HG03039 (cell line): ENCODE results near the gene HEPACAM2.

Experiments
- ATAC-seq: cut with Tn5 transposase; IDR thresholded peaks from one replicate; pipeline ENCODE4 v1.9.1; 2021; ENCODE audit warnings: mild to moderate bottlenecking, moderate library complexity; ENCODE audit not compliant: unreplicated experiment

The HEPACAM2 gene

DNA sequence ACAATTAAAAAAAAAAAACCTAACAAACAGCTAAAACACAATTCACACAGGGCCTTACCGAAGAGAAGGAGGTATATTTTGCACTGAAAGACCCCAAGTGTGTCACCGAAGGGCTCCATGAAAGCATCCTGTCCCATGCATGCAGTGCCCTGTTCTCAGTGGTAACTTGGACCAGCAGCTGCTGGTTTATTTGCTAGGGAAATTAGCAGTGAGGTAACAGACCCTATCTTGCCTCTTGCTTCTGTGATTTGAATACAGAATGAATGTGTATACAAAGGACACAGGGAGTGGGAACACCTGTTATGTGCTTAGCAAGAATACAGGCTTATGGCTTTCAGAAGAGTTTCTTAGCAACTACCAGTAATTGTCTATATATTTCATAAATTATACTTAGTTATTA lies at the start of gene HEPACAM2:
Gene HEPACAM2, minus strand, starts transcription at position 160 of the 400 bp plus-strand sequence.
- ATAC-seq = no peak

DNA sequence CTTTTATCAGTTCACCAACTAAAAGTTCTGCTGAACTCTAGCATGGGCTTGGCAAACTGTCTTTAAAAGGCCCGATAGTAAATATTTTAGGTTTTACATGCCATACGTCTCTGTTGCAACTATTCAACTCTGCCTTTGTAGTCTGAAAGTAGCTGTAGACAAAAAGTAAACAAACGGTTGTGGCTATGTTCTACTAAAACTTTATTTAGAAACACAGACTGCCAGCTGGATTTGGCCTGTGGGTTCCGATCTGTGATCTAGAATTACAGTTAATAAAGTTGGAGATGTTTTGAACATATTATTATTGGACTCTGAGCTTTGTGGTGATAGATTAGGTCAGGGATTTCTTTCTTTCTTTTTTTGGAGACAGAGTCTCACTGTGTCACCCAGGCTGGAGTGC lies 39.0 kb upstream of the HEPACAM2 start:
- ATAC-seq = no peak

DNA sequence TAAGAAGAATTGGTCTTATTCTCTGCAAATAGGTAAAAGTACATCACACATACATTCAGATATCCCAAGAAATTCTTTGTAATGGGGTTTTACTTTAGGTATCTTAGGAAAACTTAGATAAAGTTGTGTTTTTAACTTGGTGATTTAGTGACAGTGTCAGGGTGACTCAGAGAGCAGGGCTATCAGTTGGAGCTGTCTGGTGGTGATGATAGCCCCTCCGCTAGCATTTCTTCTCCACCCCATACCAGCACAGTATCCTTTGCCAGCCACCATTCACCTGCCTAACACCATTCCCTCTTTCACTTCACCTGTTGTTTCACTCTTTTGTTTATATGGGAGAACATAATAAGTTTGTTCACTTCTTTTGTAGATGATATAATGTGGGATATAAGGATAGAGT lies 36.3 kb upstream of the HEPACAM2 start:
- ATAC-seq = no peak

DNA sequence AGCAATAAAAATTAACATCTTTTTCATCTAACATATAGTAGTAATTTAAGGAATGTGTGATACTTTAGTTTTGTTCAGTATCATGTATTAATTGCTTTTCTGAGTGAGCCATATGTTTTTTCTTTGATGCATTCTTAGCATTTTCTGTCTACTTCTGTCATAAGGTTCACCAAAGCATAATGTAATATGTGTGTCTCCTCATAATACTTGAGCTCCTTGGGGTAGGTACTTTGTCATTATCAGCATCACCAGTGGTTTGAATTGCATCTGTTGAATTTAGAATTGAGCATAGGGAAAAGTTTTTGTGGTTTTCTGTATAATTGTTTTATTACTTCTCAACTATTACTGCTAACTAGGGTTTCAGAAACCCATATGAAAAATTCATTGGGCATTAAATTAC lies 32.4 kb upstream of the HEPACAM2 start:
- ATAC-seq = no peak

DNA sequence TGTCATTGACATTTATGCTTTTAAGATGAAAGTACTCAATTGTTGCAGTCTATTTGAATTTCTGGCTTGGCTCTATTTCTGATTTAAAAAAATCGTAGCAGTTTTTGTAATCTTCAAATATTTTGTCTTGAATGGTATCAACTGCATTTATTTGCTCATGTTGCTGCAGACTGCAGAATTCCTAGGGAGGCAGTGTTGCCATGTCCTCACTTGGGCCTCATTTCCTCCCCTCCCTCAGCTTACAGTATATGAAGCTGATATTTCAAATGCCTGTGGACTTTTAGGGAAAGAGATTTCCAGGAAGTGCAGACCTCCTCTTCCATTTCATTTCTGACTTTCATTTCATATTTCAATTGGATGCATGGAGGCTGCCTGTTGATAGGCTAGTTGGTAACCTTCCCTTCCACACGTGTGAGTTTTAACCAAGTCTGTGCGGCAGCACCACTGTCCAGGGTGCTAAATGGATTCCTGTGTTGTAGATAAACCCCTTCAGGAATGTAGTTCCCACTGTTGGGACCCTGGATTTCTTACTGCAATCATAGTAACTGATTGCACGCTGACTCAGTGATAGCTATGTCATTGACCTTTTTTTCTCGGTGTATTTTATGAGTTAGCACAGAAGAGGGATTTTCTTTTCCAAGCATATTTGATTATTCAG lies 23.4 kb upstream of the HEPACAM2 start:
- no peak for ATAC-seq

DNA sequence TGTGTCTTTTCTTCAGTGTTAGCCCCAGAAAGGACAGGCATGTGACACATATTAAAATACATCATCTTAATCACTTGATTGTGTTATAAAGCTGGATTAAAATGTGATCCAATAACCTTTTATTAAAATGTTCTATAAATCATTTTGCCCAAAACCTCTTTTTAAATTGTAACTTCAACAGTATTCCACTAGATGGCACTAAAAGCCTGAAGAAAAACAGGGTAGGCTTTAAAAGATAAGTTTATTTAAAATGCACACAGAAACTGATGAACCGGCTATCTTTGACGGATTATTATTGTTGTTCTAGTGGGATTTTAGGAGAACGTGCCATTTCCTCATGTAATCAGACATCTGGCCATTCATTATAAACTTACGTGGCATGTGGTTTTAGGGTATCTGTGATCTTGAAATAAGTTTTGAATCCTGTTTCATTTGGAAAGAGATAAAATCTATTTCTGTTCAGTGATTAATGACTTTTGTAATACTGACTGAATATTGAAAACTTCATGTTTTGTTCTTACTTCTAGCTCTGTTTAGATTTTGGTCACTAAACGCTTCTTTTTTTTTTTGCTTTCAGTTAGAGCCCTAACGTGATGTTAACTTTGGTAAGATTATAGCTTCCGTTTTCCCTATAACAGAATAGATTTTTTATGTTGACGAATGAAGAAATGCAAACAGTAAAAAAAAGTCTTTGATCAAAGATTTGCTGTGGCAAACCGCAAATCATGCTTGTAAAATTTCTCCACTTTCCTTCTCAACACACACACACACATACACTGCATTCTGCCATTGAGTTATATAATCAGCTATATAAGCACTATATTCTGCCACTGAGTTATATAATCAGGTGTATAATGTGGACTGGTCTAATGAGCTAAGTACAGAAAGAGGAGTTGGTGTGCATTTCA lies 19.5 kb upstream of the HEPACAM2 start:
- no peak for ATAC-seq

DNA sequence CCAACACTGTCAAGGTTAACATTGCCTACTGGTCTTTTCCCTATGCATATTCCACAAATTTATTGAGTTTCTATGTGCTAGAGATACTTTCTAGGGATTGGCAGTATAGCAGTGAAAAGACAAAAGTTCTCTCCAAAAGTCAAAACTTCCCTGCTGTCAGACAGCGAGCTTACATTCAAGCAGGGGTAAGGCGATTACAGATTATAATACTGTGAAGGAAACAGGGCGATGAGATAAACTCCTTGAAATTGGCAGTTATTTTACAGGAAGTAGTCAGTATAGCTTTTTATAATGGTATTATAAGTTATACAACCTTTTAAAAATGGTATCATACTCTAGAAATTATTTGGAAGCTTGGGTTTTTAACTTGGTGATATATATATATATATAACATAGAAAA lies 15.8 kb upstream of the HEPACAM2 start:
- no peak for ATAC-seq

DNA sequence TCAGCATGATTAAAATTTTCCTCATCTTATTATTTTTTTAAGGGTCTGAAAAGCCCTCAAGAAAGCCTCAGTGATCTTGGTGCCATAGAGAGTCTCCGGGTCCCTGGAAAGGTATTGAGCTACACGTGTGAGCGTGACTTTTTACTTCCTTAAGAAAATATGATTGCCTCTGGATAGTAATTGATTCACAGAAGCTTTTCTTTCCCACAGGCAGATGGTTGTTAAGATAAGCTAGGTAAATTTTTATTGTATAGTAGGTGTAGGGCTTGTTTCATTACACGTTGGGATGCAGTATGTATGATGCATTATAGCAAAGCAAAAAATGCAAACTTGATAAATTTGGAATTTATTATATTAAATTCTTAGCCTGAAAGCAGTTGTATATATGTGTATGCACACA lies 13.6 kb upstream of the HEPACAM2 start:
- ATAC-seq = no peak

DNA sequence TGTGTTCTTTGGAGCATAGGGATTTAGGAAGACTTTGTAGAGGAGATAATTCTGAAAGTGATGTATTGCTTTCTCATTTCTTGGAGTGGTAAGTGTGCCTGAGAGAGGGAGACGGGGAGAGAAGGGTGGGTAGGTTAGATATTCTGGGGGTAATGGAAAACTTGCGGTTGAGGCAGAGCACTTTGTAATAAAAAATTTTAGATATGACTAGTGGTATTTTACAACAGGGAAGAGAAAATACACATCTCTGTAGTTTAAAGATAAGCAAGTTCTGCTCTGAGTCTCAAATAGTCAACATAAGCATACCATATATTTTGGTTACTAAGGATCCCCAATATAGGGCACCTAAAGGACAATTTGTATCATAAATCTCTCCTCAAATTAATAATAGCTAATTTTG lies 12.5 kb upstream of the HEPACAM2 start:
- ATAC-seq = no peak

DNA sequence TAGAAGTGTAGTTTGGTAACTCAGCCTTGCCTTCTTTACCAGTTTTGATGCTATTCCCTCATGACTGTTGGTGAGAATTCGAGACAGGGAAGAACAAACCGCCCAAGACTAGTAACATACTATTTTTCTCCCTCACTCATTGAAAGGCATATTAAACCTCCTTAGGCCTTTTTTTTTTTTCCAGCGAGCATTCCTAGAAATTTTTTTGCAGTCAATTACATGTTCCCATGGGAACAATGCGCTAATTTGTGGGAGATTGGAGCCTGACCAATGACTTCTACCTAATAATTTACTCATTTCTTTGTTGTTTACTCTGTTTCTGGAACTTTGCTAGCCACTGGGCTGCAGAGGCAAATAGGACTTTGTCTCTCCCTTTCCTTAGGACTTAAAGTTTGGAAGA lies 11.9 kb upstream of the HEPACAM2 start:
- no peak for ATAC-seq

DNA sequence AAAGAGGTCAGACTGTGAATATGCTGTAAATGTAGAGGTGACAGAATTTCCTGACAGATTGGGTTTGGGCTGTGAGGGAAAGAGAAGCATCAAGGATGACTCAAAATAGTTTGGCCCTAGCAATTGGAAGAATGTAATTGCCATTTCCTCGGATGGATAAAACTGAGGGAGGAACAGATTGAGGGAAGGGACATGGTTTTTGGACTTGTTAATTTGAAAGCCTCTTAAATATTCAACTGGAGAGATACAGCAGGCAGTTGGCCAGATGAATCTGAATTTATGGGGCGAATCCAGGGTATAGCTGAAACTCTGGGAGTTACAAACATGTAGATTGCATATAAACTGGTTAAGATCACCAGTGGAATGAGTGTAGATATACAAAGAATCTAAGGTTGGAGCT lies 9.3 kb upstream of the HEPACAM2 start:
- ATAC-seq = no peak

DNA sequence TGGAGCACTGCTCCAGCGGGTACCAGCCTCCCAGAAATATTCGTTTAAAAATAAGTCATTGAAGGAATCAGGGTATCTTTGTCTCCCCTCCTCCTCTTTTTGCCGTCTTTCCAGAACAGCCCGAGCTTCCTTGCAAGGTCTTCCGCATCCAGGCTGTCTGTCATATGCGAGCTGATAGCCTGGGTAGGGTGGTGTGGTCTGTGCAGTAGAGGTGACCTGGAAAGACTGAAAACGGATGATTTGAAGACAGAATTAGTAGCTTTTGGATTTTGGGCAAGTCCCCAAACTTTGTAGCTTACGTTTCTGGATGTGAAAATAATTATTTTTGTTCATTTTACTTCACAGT lies 6.4 kb upstream of the HEPACAM2 start:
- ATAC-seq = peak; percentile 3

DNA sequence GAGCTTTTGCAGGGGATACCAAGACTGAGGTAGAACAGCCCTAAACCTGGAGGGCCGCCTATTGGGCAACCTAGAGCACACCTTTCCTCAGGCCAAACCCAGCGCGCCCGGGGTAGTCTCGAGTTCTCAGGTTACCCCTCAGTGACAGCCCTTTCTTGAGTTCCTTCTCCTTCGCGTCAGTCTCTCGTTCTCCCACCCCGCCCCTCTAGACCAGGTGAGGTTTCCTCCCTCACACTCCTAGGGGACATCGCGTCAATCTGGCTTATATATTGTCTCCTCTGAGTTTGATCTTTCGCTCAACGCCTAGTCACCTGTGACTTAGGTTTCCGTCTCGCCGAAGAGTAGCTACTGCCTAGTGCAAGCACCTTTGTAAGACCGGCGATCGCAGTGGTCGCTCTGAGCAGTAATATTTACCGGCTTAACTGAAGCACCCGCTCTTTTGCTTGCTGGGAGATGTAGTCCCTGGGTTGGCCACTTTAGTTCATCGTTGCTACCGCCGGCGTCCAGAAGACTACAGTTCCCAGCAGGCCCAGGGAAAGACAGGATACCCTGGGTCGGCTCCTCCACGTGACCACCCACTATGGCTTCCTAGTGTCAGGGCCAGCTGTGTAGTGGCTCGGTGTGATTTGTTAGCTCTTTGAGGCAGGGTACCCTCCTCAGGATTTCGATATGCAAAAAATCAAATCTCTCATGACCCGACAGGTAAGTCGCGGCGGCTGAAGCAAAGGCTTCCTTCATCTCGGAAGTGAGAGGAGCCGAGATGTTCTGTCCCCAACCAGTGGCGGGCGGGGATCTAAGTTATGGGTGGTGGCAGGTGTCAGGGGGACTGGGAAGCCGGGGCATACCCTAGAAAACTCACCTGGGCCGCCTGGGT lies 5.8 kb upstream of the HEPACAM2 start, which contains the start of gene VPS50:
Gene VPS50, plus strand, starts transcription at position 568 of the 874 bp plus-strand sequence. Its CDS starts 102 bp downstream, at position 670.
- ATAC-seq = peak; percentile 99

DNA sequence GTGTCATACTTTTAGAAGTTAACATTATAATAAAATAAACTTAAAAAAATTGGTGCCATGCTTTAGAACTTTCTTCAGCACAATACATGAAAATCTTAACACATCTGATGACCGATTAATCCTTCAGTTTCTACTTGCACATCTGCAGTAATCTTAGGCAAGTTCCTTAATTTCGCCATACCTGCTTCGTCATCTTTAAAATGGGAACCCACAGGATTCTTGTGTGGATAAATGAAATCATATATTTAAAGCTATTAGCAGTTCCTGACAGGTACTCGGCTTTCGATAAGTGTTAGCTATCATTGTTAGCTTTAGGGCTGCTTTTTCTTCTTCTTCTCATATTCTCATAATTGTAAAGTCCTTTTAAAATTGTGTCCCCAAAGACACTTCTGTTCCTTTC lies 5.0 kb upstream of the HEPACAM2 start:
- no peak for ATAC-seq

DNA sequence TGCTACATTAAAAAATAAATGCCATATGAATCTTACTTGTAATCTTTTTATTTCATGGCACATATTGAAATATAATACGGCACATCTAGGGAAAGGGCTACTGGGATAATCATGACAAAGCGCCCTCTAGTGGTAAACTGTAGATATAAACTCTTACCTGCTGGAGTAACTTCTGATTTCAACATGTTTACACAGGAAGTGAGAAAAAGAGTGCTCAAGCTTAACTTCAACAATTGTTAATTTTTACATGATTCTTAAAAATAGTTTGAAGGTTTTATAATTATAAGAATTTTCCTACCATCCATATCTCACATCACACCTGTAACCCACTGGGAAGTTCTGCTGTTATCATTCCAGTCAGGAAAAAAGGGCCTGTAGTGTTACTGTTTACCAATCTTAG lies 2.0 kb upstream of the HEPACAM2 start:
- no peak for ATAC-seq

DNA sequence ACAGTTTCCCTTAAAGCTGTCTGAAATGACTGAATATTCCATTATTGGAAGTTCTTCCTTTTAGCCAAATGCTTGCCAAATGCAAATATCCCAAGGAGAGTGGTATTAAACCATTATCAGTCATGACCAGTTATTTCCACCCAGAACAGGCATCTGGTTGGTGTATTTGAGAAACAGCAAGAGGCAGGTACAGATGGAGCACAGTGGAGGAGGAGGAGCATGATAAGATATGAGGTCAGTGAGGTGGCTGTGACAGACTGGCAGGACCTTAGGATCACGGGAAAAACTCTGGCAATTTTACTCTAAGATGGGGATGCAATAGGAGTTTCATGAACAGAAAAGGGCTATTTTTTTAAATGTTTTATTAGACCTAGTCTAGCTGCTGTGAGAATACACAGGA lies 6.4 kb downstream of the HEPACAM2 start:
- no peak for ATAC-seq

DNA sequence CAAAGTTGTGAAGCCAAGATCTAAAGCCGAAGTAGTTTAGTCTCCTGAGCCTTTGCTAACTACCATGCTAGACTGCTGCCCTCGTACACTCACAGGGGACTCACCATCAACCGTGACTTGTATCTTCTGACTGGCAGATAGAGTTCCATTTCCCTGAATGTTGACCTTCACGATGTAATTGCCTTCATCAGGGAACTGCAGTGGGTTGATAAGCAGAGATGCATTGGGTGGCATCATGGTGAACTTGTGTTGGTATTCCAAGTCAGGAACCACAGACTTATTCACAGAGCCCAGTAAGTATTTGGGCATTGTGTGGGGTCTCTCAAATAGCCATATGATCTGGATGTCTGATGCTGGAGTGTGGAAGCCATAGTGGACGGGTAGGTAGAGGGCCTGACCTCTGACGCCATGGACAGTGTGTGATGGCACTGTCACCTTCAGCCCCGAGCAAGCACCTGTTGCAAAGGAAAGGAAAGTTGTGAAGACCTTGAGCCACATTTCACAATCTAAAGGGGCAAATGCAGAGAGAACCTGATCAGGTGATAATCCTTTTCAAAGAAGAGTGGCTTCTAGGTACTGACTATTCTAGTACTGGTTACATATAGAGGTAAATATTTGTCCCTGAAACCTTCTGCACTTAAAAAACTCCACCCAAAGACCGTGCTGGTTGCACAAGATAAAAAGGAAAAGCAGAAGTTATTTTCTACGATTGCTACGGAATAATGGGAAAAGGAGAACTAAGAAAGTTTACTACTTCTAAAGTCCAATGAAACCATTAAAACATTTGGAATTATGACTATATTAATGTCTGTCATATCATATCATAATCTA lies 7.1 kb downstream of the HEPACAM2 start:
- ATAC-seq = no peak

DNA sequence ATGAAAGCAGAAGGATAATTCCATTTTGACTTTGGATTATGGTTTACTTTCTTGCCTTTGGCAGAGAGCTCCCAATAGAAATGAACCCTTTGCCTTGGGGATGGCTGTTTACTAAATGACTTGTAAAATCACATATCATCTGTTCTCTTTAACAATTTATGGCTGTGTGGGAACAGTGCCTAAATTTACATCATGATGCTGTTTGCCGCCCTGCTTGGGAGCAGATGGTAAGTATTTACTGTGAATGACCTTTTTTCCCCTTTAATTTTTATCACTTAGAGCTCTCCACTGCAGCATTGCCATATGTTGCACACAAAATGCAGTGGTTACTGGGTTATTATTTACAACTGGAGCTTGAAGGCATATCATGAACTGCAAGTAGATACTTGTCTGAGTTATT lies 13.4 kb downstream of the HEPACAM2 start:
- no peak for ATAC-seq

DNA sequence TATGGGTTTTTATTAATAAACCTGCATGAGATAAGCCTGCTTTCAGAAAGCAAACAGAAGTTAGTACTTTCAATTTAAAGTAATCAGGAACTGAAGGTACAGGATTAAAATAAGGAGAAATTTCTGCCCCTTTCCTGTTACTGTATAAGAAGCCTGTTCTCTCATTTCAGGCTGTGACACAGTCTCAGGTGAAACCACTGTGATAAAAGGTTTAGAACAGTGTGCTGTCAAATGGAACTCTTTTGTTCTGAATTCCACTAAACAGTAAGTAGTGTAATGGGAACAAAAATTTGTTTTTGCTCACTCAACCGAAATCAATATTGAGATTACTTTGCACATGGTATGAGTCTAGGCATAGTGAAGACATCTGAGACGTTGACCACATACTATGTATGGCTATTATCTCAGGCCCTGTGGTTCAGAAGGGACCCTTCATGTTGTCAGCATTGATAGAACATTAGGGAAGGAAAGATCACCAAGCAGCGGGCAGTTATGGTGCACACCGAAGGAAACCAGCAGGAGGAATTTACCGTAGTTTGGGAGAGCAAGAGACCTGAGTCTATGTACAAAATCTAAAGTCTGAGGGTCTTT lies 14.9 kb downstream of the HEPACAM2 start:
- no peak for ATAC-seq

DNA sequence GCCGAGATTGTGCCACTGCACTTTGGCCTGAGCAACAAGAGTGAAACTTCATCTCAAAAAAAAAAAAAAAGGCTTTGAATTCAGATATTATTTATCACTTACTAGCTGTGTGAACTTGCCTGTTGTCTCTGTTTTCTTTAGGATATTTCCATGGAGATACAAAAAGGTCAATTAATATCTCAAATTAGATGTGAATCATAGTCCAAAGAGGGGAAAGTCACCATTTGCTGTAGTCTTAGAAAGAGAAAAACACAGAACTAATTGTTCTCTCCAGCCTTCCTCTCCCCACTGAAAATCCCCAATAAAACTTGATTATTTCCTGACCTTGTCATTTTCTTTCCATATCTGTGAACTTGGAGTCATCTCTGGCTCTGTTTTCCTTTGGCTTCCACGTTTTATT lies 21.2 kb downstream of the HEPACAM2 start:
- ATAC-seq = no peak
